NCI-H2196 (cell line): ENCODE results near the gene PHF21B.
"Not testable (repeated sequence)": the region's sequence is repeated elsewhere in the genome, so short reads cannot be mapped to it uniquely, and the experiment has no call there.

Experiments used
- DNase-seq: peaks from one replicate; lab custom pipeline; 2025; ENCODE audit not compliant: unreplicated experiment; lab: John Stamatoyannopoulos, UW

The PHF21B gene

GRCh38 chr22:44962741-44963454 is 46.9 kb downstream of the PHF21B start:
- DNase-seq, result no peak

- not testable (repeated sequence) for DNase-seq
Measured at GRCh38 chr22:44961682-44962081, 48.1 kb downstream of the PHF21B start.

- DNase-seq, result no peak
Measured at GRCh38 chr22:44956840-44957767, 52.7 kb downstream of the PHF21B start.

GRCh38 chr22:44955102-44955501 is 54.7 kb downstream of the PHF21B start:
- no peak for DNase-seq

- no peak for DNase-seq
Measured at GRCh38 chr22:44954149-44954548, 55.7 kb downstream of the PHF21B start.

- DNase-seq, result no peak
Measured at GRCh38 chr22:44952863-44953746, 56.7 kb downstream of the PHF21B start.

- DNase-seq, result no peak
Measured at GRCh38 chr22:44951510-44951816, 58.3 kb downstream of the PHF21B start.

GRCh38 chr22:44950806-44951509 is 58.8 kb downstream of the PHF21B start:
- no peak for DNase-seq

GRCh38 chr22:44947846-44948245 is 62.0 kb downstream of the PHF21B start:
- DNase-seq, result no peak

GRCh38 chr22:44947049-44947448 is 62.8 kb downstream of the PHF21B start:
- no peak for DNase-seq

GRCh38 chr22:44944883-44945601 is 64.8 kb downstream of the PHF21B start:
- no peak for DNase-seq

GRCh38 chr22:44943701-44944324 is 66.0 kb downstream of the PHF21B start:
- no peak for DNase-seq

- DNase-seq, result no peak
Measured at GRCh38 chr22:44942979-44943700, 66.7 kb downstream of the PHF21B start.

GRCh38 chr22:44942056-44942455 is 67.7 kb downstream of the PHF21B start:
- no peak for DNase-seq

GRCh38 chr22:44941207-44941606 is 68.6 kb downstream of the PHF21B start:
- no peak for DNase-seq

GRCh38 chr22:44940130-44940529 is 69.7 kb downstream of the PHF21B start:
- DNase-seq, result no peak

GRCh38 chr22:44939451-44939850 is 70.4 kb downstream of the PHF21B start:
- DNase-seq, result no peak

GRCh38 chr22:44938886-44939285 is 70.9 kb downstream of the PHF21B start:
- DNase-seq, result no peak

- DNase-seq, result no peak
Measured at GRCh38 chr22:44937216-44937615, 72.6 kb downstream of the PHF21B start.
